Stimulated activated CD8-positive, alpha-beta memory T cell treated with anti-CD3 and anti-CD28 coated beads, Interleukin-15, amount 100 ng/mL, for 24 hours (primary cell): ENCODE data around the gene NTN5.
"Not testable (repeated sequence)": the region's sequence is repeated elsewhere in the genome, so short reads cannot be mapped to it uniquely, and the experiment has no call there.

Experiments used
- DNase-seq: peaks from one replicate; pipeline ENCODE4 v3.0.0-alpha.2; 2020; ENCODE audit warnings: low read depth

NTN5 gene

GRCh38 chr19:48696353-48697010, 23.7 kb upstream of the NTN5 start:
- DNase-seq = no peak

- no peak for DNase-seq
Measured at GRCh38 chr19:48695743-48696352, 23.0 kb upstream of the NTN5 start, which contains the start of gene FUT2. Gene FUT2 (plus strand): TSS chr19:48695971. CDS start chr19:48702957, 6,986 bp downstream.

- DNase-seq = not testable (repeated sequence)
Measured at GRCh38 chr19:48693629-48694028, 20.8 kb upstream of the NTN5 start.

- DNase-seq = no peak
Measured at GRCh38 chr19:48689449-48689848, 16.6 kb upstream of the NTN5 start.

- DNase-seq = no peak
Measured at GRCh38 chr19:48687776-48688175, 15.0 kb upstream of the NTN5 start.

- not testable (repeated sequence) for DNase-seq
Measured at GRCh38 chr19:48686637-48687036, 13.8 kb upstream of the NTN5 start.

GRCh38 chr19:48686088-48686487, 13.3 kb upstream of the NTN5 start:
- DNase-seq = no peak

GRCh38 chr19:48685583-48685982, 12.8 kb upstream of the NTN5 start:
- DNase-seq = no peak

GRCh38 chr19:48683349-48683748, 10.5 kb upstream of the NTN5 start:
- no peak for DNase-seq

GRCh38 chr19:48681127-48681470, 8.3 kb upstream of the NTN5 start:
- DNase-seq = no peak

GRCh38 chr19:48680436-48681126, 7.8 kb upstream of the NTN5 start:
- no peak for DNase-seq

- not testable (repeated sequence) for DNase-seq
Measured at GRCh38 chr19:48680006-48680405, 7.2 kb upstream of the NTN5 start.

GRCh38 chr19:48678201-48678600, 5.4 kb upstream of the NTN5 start:
- DNase-seq = no peak

GRCh38 chr19:48676887-48677286, 4.1 kb upstream of the NTN5 start:
- no peak for DNase-seq

GRCh38 chr19:48676487-48676886, 3.7 kb upstream of the NTN5 start:
- DNase-seq = no peak

GRCh38 chr19:48674921-48675824, 2.4 kb upstream of the NTN5 start:
- DNase-seq = peak; percentile 19

GRCh38 chr19:48674216-48674809, 1.5 kb upstream of the NTN5 start:
- DNase-seq = no peak

GRCh38 chr19:48673436-48674100, 751 bp upstream of the NTN5 start:
- no peak for DNase-seq

GRCh38 chr19:48671446-48671995, 1.3 kb downstream of the NTN5 start:
- no peak for DNase-seq

- no peak for DNase-seq
Measured at GRCh38 chr19:48670699-48671445, 1.9 kb downstream of the NTN5 start.
